Measurements from ENCODE around the gene TPRA1.
"Not testable (repeated sequence)": the region's sequence is repeated elsewhere in the genome, so short reads cannot be mapped to it uniquely, and the experiment has no call there.

The TPRA1 gene

DNA sequence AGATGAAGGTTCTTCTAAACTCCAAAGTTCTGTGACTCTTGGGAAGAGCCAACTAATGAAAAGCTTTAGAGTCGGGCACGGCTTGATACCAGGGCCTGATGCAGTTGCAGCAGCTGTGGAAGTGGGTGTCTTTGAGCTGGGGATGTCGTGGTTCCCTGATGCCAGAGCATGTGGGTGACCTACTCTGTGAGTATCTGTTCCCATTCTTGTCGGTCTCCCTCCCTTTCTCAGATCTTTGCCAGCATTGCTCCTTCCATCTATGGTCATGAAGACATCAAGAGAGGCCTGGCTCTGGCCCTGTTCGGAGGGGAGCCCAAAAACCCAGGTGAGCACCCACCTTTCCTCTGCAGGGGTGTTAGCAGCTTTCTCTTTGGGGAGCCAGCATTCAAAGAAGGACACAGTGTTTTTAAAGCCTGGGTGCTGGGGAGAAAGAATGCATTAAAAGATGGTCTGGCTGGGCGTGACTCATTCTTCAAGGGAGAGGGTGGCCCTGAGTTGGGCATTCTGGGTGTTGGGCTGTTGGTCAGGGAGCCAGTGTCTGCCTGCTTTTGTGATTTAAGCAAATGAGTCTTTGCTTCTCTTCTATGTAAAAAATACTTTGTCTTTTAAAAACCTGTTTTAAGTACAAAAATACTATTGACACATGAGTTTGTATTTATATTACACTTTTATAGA lies 25.2 kb upstream of the TPRA1 start:
- DNase-seq: no peak

DNA sequence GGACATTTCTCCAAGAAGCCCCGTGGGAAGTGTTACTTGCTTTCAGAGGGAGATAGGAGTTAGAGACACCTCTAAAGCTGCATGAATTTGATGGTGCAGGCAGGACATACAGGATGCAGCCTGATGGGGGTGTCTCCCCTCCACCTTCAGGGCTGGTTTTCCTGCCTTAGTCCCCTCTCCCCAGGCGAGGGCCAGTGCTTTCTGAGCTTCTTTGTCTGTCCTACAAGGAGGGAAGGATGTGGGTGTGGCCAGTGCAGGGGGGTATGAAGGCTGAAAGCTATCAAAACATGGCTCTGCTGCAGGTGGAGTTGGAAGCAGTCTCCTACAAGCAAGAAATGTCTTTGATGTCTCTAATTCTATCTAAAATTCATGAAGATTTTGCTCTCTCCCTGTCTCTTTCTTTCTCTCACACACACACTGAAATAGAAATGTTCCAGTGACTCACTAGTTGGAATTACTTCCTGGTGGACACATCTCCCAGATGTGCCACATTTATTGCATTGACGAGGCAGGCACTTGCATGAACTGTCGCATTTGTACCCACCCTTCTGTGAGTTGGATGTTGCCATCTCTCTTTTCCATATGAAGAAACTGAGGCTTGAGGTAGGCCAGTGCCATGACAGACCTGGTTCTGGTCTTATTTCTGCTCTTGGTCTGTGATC lies 24.5 kb upstream of the TPRA1 start:
- DNase-seq: no peak

DNA sequence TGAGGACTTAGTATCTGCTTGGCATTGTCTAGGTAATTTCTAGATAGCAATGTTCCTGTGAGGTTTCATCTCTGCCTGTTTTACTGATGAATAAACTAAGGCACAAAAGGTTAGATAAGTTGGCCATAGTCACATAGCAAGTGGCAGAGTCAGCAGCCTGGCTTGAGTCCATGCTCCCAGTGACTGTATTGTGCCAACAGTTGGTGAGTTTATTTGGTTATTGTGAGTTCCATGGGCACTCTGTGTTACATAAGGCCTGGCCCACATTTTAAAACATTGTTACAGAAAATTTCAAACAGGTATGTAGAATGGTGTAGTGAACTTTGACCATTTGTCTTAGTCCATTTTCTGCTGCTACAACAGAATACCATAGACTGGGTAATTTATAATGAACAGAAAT lies 22.9 kb upstream of the TPRA1 start:
- no peak for DNase-seq

DNA sequence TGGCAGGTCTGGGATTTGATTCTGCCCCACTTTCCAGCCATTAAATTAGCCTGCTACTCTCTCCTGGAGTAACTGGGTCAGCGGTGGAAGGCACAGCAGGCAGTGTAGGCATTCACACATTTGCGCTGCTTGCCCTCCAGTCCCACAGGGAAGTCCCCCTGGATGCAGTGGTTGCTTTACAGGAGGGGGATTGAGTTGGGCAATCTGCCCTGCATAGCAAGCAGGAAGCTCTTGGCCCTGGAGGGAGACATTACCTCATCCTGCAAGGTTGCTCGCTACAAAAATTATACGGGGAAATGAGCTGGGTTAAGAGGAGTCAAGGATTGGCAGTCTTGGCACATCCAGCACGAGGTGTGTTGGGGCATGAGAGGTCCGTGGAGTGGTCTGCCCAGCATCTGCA lies 22.4 kb upstream of the TPRA1 start:
- DNase-seq: no peak

DNA sequence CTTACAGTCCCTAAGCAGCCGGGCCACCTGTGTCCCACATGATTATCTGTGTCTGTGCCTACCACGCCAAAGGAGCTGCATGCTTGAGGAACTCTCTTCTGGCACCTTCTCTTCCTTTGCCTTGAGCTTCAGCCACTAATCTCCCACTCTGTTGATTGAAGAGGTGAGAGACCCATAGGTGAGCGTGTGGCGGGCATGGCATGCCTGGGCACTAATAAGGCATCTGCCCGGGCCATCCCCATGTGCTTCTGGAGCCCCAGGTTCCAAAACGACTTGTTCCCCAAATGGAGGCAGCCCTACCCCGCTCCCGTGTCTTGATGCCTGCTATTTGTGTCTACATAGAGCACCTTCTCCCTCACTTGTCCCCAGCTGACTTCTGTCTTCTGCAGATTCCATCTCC lies 20.7 kb upstream of the TPRA1 start:
- no peak for DNase-seq

DNA sequence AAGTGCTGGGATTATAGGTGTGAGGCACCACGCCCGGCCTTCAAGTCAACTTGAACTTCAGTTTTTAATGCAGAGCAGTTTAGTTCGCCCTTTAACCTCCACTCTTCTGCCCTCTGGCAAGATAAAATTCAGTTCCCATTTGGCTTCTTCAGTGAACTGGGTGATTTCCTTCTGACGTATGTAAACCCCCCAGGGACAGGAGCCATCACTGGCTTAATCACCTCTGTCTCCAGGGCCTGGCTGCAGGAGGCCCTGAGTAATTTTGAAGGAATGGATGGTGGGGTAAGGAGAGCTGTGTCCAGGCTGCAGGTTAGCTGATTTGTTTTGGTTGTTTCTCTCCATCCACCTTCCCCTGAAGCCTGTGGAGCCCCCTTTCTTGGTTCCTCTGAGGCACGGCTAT lies 19.6 kb upstream of the TPRA1 start:
- no peak for DNase-seq

DNA sequence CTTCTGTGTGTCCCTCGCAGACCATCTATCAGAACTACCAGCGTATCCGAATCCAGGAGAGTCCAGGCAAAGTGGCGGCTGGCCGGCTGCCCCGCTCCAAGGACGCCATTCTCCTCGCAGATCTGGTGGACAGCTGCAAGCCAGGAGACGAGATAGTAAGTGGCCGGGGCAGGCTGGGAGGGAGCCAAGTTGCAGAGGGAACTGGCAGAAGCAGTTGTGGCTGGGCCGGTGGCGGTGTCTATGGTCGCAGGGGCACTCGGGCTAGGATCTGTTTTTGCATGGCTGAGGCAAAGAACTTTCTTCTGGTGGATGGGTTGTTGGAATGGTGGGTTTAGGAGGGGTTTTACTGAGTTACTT lies 17.8 kb upstream of the TPRA1 start:
- no peak for DNase-seq

DNA sequence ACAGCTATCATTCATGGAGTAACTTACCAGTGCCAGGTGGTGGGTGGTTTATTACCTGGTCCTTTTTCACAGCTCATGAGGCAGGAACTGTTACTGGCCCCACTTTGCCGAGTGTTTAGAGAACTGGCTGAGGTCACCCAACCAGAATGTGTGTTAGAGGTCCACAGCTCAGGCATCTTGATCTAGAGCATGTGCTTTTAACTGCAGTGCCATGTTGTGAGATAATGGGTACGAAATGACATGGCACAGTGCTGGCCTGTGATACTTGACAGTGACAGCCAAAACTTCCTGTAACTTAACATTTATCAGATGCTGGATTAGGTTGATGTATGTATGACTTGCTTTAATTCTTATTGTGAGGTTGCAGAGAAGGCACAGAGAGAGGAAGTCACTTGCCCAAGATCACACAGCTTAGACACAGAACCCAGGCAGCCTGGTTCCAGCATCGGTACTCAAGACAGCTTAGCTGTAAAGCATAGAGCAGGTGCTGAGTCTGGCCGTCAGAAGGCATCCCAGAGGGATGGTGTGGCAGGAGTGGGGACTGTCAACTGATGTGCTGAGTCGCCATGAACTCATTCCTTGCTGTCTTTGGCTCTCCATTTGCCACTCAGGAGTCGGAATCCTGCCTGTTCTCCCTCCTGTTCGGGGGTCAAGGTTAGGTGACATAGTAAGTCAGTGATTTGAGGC lies 17.3 kb upstream of the TPRA1 start:
- DNase-seq: no peak

DNA sequence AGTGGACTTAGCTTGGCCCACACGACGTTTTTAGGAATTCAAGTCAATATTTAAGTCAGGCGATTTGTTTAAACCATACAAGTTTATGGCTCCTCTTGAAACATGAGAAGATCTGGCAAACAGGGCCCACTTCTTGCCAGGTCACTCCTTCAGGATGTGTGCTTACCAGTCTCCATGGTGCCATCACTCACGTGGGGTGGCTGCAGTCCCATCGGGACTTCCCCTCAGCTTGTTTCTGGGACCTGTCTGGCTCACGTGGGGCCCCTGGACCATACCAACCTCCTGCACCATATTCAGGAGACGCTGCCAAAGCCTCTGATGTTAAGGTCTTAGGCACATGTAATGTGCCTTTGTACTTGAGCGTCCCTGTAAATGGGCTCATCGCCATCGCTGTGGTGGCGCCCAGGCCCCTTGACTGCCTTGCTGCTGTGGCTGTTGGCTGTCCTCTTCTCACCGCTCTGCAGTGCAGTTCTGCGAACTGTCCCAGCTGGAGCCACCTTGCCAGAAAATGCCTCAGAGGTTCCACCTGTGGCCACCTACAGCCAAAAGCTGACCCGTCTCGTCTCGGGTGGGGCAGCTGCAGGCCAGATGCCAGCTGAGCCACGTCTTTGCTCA lies 16.6 kb upstream of the TPRA1 start:
- DNase-seq: no peak

DNA sequence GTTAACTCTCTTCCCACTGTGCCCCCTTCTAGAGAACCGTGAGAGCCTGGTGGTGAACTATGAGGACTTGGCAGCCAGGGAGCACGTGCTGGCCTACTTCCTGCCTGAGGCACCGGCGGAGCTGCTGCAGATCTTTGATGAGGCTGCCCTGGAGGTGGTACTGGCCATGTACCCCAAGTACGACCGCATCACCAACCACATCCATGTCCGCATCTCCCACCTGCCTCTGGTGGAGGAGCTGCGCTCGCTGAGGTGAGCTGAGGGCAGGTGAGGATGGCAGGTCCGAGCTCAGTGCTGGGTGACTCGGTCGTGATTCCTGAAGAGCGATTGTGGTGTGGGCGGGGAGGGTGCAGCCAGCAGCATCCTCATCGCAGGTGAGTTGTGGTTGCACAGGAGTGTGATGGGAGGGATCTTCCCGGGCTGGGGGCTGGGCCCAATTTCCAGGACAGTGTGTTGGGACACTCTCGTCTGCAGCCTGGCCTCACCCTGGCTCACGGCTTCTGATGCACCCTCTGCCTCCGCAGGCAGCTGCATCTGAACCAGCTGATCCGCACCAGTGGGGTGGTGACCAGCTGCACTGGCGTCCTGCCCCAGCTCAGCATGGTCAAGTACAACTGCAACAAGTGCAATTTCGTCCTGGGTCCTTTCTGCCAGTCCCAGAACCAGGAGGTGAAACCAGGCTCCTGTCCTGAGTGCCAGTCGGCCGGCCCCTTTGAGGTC lies 15.7 kb upstream of the TPRA1 start:
- DNase-seq: no peak

DNA sequence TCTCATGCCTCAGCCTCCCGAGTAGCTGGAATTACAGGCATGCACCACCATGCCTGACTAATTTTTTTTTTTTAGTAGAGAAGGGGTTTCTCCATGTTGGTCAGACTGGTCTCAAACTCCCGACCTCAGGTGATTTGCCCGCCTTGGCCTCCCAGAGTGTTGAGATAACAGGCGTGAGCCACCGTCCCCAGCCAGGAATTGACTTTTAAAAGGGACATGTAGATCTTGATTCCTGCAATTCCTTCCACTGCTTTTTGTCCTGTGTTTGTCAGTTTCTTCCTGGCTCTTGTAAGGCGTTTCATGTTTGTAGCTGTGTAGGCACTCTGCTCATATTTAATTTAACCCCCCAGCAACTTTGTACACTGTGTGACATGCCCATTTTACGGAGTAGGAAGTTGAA lies 15.0 kb upstream of the TPRA1 start:
- not testable (repeated sequence) for DNase-seq

DNA sequence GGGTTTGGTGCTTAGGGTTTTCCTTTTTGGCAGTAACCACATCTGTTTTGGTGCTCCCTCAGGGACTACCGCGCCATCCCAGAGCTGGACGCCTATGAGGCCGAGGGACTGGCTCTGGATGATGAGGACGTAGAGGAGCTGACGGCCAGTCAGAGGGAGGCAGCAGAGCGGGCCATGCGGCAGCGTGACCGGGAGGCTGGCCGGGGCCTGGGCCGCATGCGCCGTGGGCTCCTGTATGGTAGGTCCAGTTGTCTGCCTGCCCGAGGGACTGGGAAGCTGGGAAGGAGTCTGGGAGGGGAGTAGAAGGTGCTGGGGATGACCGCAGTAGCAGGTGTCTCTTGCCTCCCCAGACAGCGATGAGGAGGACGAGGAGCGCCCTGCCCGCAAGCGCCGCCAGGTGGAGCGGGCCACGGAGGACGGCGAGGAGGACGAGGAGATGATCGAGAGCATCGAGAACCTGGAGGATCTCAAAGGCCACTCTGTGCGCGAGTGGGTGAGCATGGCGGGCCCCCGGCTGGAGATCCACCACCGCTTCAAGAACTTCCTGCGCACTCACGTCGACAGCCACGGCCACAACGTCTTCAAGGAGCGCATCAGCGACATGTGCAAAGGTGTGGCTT lies 14.1 kb upstream of the TPRA1 start:
- DNase-seq: no peak

DNA sequence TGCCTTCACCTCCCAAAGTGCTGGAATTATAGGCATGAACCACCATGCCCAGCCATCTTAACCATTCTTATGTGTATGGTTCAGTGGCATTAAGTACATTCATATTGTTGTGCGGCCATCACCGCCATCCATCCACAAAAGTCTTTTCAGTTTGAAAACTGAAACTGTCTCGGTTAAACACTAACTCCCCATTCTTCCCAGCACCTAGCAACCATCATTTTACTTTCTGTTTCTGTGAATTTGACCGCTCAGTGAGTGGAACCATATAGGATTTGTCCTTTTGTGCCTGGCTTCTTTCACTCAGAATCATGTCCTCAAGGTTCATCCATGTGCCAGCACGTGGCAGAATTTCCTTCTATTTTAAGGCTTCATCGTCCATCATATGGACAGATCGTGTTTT lies 13.5 kb upstream of the TPRA1 start:
- no peak for DNase-seq

DNA sequence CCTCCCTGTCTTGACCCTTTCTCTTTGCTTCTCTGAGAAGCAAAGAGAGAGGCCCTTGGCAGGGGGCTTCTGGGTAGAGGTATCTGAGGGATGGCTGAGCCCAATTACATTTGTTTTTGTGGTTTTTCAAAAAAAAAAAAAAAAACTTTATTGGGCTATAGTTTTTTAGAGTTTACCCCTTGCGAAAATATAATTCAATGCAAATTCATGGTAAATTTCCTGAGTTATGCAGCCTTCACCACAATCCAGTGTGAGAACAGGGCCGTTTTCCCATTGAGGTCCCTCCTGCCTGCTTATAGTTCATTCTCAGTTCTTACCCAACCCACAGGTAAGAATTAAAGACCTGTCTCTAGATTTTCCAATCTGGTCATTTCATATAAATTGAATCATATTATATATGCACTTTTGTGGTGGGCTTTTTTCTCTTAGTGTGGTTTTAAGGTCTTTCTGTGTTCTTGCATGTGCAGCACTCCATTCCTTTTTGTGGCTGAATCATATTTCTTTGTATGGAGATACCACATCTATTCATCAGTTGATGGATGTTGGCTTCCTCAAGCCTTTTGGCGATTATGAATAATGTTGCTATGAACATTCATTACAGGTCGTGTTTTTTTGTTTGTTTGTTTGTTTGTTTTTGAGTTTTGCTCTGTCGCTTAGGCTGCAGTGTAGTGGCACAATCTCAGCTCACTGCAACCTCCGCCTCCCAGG lies 10.4 kb upstream of the TPRA1 start:
- no peak for DNase-seq

DNA sequence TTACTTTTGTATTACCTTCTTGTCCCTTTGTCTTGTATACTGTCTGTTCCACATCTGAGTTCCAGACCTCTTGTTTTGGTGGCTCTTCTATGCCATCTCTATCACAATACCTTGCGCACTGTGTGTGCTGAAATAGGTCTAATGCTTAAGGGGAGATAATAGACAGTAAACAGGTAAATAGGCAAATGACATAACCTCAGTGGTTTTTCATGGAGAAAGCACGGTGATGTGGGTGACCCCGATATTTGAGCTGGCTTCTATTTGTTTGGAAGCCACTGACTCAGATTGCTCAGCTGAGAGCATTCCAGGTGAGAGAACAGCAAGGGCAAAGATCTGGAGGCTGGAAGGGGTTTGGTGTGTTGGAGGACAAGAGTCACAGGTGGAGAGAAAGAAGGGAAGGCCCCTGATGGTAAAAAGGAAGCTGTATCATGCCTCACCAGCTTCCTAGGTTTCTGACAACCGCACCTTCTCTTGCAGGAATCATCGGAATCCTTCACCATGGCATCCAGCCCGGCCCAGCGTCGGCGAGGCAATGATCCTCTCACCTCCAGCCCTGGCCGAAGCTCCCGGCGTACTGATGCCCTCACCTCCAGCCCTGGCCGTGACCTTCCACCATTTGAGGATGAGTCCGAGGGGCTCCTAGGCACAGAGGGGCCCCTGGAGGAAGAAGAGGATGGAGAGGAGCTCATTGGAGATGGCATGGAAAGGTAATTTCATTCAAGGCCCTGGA lies 8.5 kb upstream of the TPRA1 start:
- DNase-seq: no peak

DNA sequence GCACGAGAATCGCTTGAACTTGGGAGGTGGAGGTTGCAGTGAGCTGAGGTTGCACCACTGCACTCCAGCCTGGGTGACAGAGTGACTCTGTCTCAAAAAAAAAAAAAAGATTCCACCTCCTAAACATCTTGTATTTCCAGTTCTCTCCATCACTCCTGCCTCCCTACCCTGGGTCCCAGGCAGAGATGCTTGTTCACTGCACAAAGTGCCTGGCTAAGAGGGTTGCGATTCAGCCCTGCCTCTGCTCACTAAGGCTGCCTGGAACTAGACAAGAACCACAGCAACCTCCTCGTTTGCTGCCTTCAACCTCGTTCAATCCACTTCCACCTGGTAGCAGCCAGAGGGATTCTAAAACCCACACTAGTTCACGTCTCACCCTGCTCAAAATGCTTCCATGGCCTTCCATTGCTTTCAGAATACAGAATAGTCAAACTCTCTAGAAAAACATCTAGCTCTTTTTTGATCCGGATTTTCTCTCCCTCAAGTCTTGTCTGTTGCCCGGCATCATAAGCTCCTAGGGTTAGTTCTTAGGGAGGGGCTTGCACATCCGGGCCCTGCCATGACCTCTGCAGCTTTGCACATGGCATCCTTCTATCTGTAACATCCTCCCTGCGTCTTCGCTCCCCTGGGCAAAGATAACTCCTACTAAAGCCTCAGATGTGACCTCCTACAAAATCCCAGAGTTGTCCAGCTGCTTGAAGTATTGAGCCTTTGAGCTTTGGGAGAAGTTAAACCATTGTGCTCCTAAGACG lies 6.7 kb upstream of the TPRA1 start:
- DNase-seq: no peak

DNA sequence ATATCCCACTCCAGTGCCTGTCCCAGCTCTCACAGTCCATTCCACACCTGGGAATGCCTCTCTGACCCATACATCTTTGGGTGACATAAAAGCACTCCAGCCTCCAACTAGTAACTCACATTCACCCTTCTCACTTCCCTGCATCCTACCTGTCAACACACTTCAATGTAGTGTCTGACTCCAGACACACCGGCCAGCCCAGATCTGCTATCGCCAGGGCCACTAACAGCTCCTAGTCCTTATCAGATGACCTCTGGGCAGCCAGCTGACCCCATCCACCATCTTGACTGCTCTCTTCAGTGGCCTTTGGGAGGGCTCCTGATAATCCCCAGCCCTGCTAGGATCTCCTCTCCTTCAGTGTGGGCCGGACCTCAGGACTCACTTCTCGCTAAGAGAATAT lies 4.8 kb upstream of the TPRA1 start:
- no peak for DNase-seq

DNA sequence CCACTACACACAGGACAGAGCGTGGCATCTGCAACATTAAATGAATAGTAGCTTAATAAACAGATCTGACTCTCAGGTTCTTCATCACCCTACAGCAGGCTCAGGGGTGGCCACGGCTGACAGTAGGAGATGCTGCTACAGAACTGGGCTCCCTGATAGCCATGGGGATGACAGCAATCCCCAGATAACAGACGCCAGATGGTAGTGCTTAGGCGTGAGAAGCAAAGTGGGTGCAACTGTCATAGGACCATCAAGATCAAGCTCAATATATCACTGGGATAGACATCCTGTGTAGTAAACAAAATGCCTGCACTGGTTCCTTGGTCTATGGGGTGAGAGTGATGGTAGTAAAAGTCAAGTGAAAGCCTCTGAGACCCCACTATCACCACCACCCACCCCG lies 2.6 kb upstream of the TPRA1 start:
- no peak for DNase-seq

DNA sequence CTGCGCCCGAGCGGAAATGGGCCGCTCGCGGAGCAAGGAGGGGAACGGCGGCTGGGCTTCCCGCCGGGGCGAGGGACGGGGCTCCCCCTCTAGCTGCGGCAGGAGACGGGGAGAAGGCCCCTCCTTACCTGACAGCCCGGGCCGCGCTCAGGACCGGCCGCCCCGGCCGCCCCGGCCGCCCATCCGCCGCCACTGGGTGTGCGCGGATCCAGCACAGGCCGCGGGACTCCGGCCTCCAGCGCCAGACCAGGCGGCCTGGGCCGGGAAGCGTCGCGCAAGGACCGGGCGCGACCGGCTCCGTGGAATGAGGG lies 296 bp downstream of the TPRA1 start:
- DNase-seq: no peak

DNA sequence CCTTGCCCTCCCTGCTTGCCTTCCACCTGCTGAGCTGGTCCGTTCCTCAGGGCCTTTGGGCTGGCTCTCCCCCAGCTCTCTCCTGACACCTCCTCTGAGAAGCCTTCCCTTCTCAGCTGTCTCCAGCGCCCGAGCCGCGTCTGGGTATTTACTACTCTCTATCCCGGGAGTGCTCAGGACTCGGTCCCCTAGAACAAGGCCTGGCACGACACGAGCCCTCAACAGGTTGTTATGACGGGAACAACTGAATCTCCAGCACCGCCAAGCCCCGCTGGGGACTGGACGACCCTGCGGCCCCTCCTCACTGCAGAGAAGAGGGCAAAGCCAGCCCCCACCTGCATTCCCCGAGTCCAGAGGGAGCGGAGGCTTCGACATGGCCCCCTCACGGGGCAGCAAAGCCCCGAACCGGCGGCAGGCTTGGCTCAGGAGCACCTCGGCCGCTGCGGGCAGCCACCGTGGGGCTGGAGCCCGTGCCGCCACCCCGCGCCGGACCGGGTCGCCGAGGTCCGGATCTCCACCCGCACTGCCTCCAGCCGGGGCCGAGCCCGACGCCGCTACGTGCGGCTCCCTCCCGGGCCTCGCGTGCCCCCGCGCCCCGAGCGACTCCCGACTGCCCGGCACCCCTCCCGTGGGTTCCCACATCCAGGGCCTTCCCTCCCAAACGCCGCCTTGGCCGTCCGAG lies 792 bp downstream of the TPRA1 start:
- no peak for DNase-seq
